ENCODE data around the gene INTS4.

INTS4 gene

DNA sequence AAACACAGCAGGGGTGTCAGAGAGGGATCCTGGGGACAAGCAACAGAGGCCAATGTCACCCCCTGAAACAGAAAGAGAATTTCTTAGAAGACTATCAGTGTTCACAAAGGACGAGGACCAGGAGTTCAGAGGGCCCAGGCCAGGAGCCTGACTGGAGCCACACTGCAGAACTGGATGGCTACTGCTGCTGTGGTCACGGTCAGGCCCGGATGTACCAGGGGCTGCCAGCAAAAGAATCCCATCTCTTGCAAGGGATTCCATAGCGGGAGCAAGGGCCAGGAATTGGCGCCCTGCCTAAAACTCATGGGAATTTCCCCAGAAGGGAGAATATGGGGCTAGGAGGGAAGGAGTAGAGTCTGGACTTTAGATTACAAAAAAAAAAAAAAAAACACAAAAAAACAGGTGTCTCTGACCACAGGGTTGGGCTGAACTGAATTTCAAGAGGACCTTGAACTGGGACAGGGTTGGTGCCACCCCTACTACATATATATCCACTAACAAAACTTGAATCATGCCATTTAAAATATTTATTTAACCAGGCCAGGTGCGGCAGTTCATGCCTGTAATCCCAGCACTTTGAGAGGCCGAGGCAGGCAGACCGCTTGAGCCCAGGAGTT is 44.3 kb upstream of the INTS4 start:
- no peak overlapping the region for H3K27ac ChIP-seq (ENCODE audit: low read depth, low read length)
- no peaks in the 10 kb centered on the region for H3F3A ChIP-seq (ENCODE audit: control insufficient read depth, insufficient read depth)
- H3K79me2 ChIP-seq (ENCODE audit: control insufficient read depth, low read length) = no peaks in the 10 kb centered on the region
- H3K4me2 ChIP-seq (ENCODE audit: low read length) = no peak overlapping the region
- H3K27me3 ChIP-seq (ENCODE audit: control insufficient read depth, low read length) = no peaks in the 10 kb centered on the region
- TF ChIP-seq EZH2phosphoT487 (IDR thresholded peaks at IDR 0.05; ENCODE audit: borderline replicate concordance, low read length) = no peak
- TF ChIP-seq, protein P1, sequence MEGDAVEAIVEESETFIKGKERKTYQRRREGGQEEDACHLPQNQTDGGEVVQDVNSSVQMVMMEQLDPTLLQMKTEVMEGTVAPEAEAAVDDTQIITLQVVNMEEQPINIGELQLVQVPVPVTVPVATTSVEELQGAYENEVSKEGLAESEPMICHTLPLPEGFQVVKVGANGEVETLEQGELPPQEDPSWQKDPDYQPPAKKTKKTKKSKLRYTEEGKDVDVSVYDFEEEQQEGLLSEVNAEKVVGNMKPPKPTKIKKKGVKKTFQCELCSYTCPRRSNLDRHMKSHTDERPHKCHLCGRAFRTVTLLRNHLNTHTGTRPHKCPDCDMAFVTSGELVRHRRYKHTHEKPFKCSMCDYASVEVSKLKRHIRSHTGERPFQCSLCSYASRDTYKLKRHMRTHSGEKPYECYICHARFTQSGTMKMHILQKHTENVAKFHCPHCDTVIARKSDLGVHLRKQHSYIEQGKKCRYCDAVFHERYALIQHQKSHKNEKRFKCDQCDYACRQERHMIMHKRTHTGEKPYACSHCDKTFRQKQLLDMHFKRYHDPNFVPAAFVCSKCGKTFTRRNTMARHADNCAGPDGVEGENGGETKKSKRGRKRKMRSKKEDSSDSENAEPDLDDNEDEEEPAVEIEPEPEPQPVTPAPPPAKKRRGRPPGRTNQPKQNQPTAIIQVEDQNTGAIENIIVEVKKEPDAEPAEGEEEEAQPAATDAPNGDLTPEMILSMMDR (IDR thresholded peaks at IDR 0.05; ENCODE audit: low read depth, low read length, poor library complexity, severe bottlenecking) = no peak
- no peaks in the 10 kb centered on the region for H3K9me3 ChIP-seq (ENCODE audit: control insufficient read depth, insufficient read depth, low read length)
- H4K20me1 ChIP-seq (ENCODE audit: control insufficient read depth, insufficient read depth, low read depth, low read length) = no peaks in the 10 kb centered on the region
- H3K9me2 ChIP-seq (replicated peaks; ENCODE audit: control insufficient read depth, low read length) = no peaks in the 10 kb centered on the region
- H3K36me3 ChIP-seq (ENCODE audit: control insufficient read depth, low read length) = no peaks in the 10 kb centered on the region
- peaks cover 9% of the 10 kb centered on the region for H3K4me1 ChIP-seq (ENCODE audit: control insufficient read depth, low read length)
- H3K4me3 ChIP-seq (ENCODE audit: low read length) = no peak overlapping the region

DNA sequence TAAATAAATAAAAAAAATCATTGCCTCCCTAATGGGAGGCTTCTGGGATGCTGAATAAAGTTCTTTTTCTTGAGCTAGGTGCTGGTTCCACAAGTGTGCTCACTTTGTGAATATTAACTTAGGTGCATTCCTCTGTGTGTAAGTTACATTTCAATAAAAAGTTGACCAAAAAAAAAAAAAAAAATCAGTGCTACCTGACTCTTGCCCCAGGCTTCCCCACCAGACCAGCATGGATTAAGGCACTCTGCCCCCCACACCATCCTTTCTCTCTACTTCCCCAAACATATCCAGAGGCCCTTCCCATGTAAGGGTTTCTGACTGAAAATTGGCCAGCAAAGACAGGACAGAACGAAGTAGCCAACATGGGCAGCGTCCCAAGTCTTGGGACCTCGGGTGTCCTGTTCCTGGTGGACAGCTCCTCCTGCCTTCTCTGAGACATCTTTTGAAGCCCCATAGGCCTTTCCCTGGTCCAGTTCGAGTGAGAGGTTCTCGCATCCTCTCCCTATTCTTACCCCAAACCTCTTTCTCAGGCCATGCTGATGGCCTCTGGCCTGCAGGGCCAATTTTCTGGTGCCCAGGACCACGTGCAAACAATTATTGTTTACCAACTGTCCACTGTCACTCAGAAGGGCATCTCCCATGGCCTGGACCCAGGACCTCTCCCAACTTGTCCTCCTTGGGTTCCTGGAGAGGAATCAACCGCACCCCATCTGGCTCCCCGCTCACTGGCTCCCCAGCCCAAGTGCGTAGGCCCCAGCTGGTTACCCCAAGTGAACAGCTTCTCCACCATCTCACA is 43.6 kb upstream of the INTS4 start:
- no peaks in the 10 kb centered on the region for H3K9me3 ChIP-seq (ENCODE audit: control insufficient read depth, insufficient read depth, low read length)
- H3K36me3 ChIP-seq (ENCODE audit: control insufficient read depth, low read length) = no peaks in the 10 kb centered on the region
- H3K27me3 ChIP-seq (ENCODE audit: control insufficient read depth, low read length) = no peaks in the 10 kb centered on the region
- H3K4me3 ChIP-seq (ENCODE audit: low read length) = no peak overlapping the region
- no peak for TF ChIP-seq EZH2phosphoT487 (IDR thresholded peaks at IDR 0.05; ENCODE audit: borderline replicate concordance, low read length)
- TF ChIP-seq, protein P1 (IDR thresholded peaks at IDR 0.05; ENCODE audit: low read depth, low read length, poor library complexity, severe bottlenecking) = no peak
- no peaks in the 10 kb centered on the region for H3K9me2 ChIP-seq (replicated peaks; ENCODE audit: control insufficient read depth, low read length)
- H3K79me2 ChIP-seq (ENCODE audit: control insufficient read depth, low read length) = no peaks in the 10 kb centered on the region
- no peaks in the 10 kb centered on the region for H4K20me1 ChIP-seq (ENCODE audit: control insufficient read depth, insufficient read depth, low read depth, low read length)
- no peak overlapping the region for H3K27ac ChIP-seq (ENCODE audit: low read depth, low read length)
- H3K4me1 ChIP-seq (ENCODE audit: control insufficient read depth, low read length) = peaks cover 9% of the 10 kb centered on the region
- H3K4me2 ChIP-seq (ENCODE audit: low read length) = no peak overlapping the region
- no peaks in the 10 kb centered on the region for H3F3A ChIP-seq (ENCODE audit: control insufficient read depth, insufficient read depth)

DNA sequence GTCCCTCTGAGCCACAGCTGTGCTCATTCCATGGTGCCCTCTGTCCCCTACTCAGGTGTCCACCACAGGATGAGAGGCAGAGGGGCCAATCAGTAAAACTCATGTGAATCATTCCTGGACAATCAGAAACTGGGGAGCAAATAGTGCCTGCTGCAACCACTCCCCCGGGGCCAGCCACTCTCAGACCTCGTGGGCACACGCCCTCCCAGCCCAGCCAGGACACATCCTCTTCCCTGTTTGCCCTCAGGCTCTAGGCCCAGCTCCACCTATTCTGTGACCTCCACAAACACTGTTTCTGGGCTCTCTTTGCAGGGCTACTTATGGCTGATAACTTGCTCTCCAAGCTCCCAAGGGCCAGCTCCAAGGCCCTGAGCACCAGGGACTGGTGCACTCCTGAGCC is 42.6 kb upstream of the INTS4 start:
- peaks cover 9% of the 10 kb centered on the region for H3K4me1 ChIP-seq (ENCODE audit: control insufficient read depth, low read length)
- no peak overlapping the region for H3K4me2 ChIP-seq (ENCODE audit: low read length)
- no peaks in the 10 kb centered on the region for H3K27me3 ChIP-seq (ENCODE audit: control insufficient read depth, low read length)
- H3K9me2 ChIP-seq (replicated peaks; ENCODE audit: control insufficient read depth, low read length) = no peaks in the 10 kb centered on the region
- TF ChIP-seq, protein P1 (IDR thresholded peaks at IDR 0.05; ENCODE audit: low read depth, low read length, poor library complexity, severe bottlenecking) = no peak
- no peak for TF ChIP-seq EZH2phosphoT487 (IDR thresholded peaks at IDR 0.05; ENCODE audit: borderline replicate concordance, low read length)
- no peaks in the 10 kb centered on the region for H3K79me2 ChIP-seq (ENCODE audit: control insufficient read depth, low read length)
- H3K9me3 ChIP-seq (ENCODE audit: control insufficient read depth, insufficient read depth, low read length) = no peaks in the 10 kb centered on the region
- H4K20me1 ChIP-seq (ENCODE audit: control insufficient read depth, insufficient read depth, low read depth, low read length) = no peaks in the 10 kb centered on the region
- no peak overlapping the region for H3K4me3 ChIP-seq (ENCODE audit: low read length)
- no peak overlapping the region for H3K27ac ChIP-seq (ENCODE audit: low read depth, low read length)
- H3F3A ChIP-seq (ENCODE audit: control insufficient read depth, insufficient read depth) = no peaks in the 10 kb centered on the region
- no peaks in the 10 kb centered on the region for H3K36me3 ChIP-seq (ENCODE audit: control insufficient read depth, low read length)
